Measurements from ENCODE around the gene WNT11. TPM values are rescaled to one million over a fixed set of nuclear protein-coding genes. Genes with fewer than 3 reads are reported as not detected.

Gene WNT11
- polyA plus RNA-seq, 1 donor (not counting 4 experiments of a cell fraction or from before 2014, with no cell fraction given): not detected

- TF ChIP-seq EZH2 (IDR thresholded peaks at IDR 0.05; ENCODE audit: low read length) (no peak), CTCF (optimal IDR thresholded peaks at IDR 0.05 in 1 of 3, IDR thresholded peaks at IDR 0.05 in 1 of 3, conservative IDR thresholded peaks at IDR 0.05 in 1 of 3; ENCODE audit: extremely low read depth in 1 of 3, insufficient read depth in 2 of 3, low read length in 3 of 3) (no peak)
- H3K4me2 ChIP-seq (ENCODE audit: control insufficient read depth, extremely low read depth, insufficient read depth, low read depth, low read length): no peak overlapping the region
- no peaks in the 10 kb centered on the region for H3K36me3 ChIP-seq (ENCODE audit: control insufficient read depth in 2 of 2, extremely low read depth in 1 of 2, insufficient read depth in 2 of 2, low read length in 2 of 2)
- dilution Hi-C loops (cut with MboI; ENCODE audit: extremely low pct_ligation_motif_present, low sequenced_read_pairs): no loop called here
- peaks cover 3% of the 10 kb centered on the region for H3K9me3 ChIP-seq (ENCODE audit: control insufficient read depth, low read depth, low read length)
- no peak overlapping the region for H3K27ac ChIP-seq (ENCODE audit: control insufficient read depth, insufficient read depth, low read length)
- no peak overlapping the region for H3K9ac ChIP-seq (ENCODE audit: control insufficient read depth, extremely low read depth, insufficient read depth, low read length)
- DNase-seq (ENCODE audit: low read depth, low spot score): no peak
- no peaks in the 10 kb centered on the region for H3K4me1 ChIP-seq (ENCODE audit: control insufficient read depth, extremely low read depth, insufficient read depth, low read length)
- no peak overlapping the region for H3K4me3 ChIP-seq (ENCODE audit: control insufficient read depth in 2 of 3, extremely low read depth in 1 of 3, insufficient read depth in 2 of 3, low read depth in 1 of 3, low read length in 3 of 3)
- peaks cover 2% of the 10 kb centered on the region for H3K9me1 ChIP-seq (ENCODE audit: control insufficient read depth, extremely low read depth, insufficient read depth, low read length)
- peaks cover 11% of the 10 kb centered on the region for H3K27me3 ChIP-seq (ENCODE audit: control insufficient read depth, extremely low read depth, insufficient read depth, low read length)
- H3K79me2 ChIP-seq (ENCODE audit: control insufficient read depth, insufficient read depth, low read length): no peaks in the 10 kb centered on the region
- FAIRE-seq: no peak
- no peaks in the 10 kb centered on the region for H4K20me1 ChIP-seq (ENCODE audit: control insufficient read depth, extremely low read depth, insufficient read depth, low read length)
- no peak overlapping the region for H2AFZ ChIP-seq (ENCODE audit: control insufficient read depth, low read length)
Measured at GRCh38 chr11:76251226-76251575, 44.9 kb upstream of the WNT11 start.

GRCh38 chr11:76250520-76251225 lies 44.4 kb upstream of the WNT11 start:
- no peaks in the 10 kb centered on the region for H3K4me1 ChIP-seq (ENCODE audit: control insufficient read depth, extremely low read depth, insufficient read depth, low read length)
- H3K27me3 ChIP-seq (ENCODE audit: control insufficient read depth, extremely low read depth, insufficient read depth, low read length): peaks cover 11% of the 10 kb centered on the region
- DNase-seq (ENCODE audit: low read depth, low spot score): no peak
- no peaks in the 10 kb centered on the region for H3K79me2 ChIP-seq (ENCODE audit: control insufficient read depth, insufficient read depth, low read length)
- no peak for TF ChIP-seq CTCF (optimal IDR thresholded peaks at IDR 0.05 in 1 of 3, IDR thresholded peaks at IDR 0.05 in 1 of 3, conservative IDR thresholded peaks at IDR 0.05 in 1 of 3; ENCODE audit: extremely low read depth in 1 of 3, insufficient read depth in 2 of 3, low read length in 3 of 3)
- TF ChIP-seq EZH2 (IDR thresholded peaks at IDR 0.05; ENCODE audit: low read length): no peak
- no peak overlapping the region for H3K4me3 ChIP-seq (ENCODE audit: control insufficient read depth in 2 of 3, extremely low read depth in 1 of 3, insufficient read depth in 2 of 3, low read depth in 1 of 3, low read length in 3 of 3)
- dilution Hi-C loops (cut with MboI; ENCODE audit: extremely low pct_ligation_motif_present, low sequenced_read_pairs): no loop called here
- no peak overlapping the region for H2AFZ ChIP-seq (ENCODE audit: control insufficient read depth, low read length)
- no peak overlapping the region for H3K4me2 ChIP-seq (ENCODE audit: control insufficient read depth, extremely low read depth, insufficient read depth, low read depth, low read length)
- H3K9ac ChIP-seq (ENCODE audit: control insufficient read depth, extremely low read depth, insufficient read depth, low read length): no peak overlapping the region
- peaks cover 3% of the 10 kb centered on the region for H3K9me3 ChIP-seq (ENCODE audit: control insufficient read depth, low read depth, low read length)
- no peak for FAIRE-seq
- no peaks in the 10 kb centered on the region for H3K36me3 ChIP-seq (ENCODE audit: control insufficient read depth in 2 of 2, extremely low read depth in 1 of 2, insufficient read depth in 2 of 2, low read length in 2 of 2)
- no peak overlapping the region for H3K27ac ChIP-seq (ENCODE audit: control insufficient read depth, insufficient read depth, low read length)
- no peaks in the 10 kb centered on the region for H4K20me1 ChIP-seq (ENCODE audit: control insufficient read depth, extremely low read depth, insufficient read depth, low read length)
- peaks cover 2% of the 10 kb centered on the region for H3K9me1 ChIP-seq (ENCODE audit: control insufficient read depth, extremely low read depth, insufficient read depth, low read length)

Data from keratinocyte (primary cell).